ENCODE measurements around the gene CBY1.

GRCh38 chr22:38706901-38707195 lies 50.4 kb downstream of the CBY1 start:
- no peak for TF ChIP-seq EZH2 (optimal IDR thresholded peaks at IDR 0.05; ENCODE audit: low read depth, low read length)
- TF ChIP-seq, protein P1, sequence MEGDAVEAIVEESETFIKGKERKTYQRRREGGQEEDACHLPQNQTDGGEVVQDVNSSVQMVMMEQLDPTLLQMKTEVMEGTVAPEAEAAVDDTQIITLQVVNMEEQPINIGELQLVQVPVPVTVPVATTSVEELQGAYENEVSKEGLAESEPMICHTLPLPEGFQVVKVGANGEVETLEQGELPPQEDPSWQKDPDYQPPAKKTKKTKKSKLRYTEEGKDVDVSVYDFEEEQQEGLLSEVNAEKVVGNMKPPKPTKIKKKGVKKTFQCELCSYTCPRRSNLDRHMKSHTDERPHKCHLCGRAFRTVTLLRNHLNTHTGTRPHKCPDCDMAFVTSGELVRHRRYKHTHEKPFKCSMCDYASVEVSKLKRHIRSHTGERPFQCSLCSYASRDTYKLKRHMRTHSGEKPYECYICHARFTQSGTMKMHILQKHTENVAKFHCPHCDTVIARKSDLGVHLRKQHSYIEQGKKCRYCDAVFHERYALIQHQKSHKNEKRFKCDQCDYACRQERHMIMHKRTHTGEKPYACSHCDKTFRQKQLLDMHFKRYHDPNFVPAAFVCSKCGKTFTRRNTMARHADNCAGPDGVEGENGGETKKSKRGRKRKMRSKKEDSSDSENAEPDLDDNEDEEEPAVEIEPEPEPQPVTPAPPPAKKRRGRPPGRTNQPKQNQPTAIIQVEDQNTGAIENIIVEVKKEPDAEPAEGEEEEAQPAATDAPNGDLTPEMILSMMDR (IDR thresholded peaks at IDR 0.05; ENCODE audit: low read length), result no peak

Data from MM.1S (cell line).